ENCODE measurements around the gene RIN3.

Gene RIN3, protein sequence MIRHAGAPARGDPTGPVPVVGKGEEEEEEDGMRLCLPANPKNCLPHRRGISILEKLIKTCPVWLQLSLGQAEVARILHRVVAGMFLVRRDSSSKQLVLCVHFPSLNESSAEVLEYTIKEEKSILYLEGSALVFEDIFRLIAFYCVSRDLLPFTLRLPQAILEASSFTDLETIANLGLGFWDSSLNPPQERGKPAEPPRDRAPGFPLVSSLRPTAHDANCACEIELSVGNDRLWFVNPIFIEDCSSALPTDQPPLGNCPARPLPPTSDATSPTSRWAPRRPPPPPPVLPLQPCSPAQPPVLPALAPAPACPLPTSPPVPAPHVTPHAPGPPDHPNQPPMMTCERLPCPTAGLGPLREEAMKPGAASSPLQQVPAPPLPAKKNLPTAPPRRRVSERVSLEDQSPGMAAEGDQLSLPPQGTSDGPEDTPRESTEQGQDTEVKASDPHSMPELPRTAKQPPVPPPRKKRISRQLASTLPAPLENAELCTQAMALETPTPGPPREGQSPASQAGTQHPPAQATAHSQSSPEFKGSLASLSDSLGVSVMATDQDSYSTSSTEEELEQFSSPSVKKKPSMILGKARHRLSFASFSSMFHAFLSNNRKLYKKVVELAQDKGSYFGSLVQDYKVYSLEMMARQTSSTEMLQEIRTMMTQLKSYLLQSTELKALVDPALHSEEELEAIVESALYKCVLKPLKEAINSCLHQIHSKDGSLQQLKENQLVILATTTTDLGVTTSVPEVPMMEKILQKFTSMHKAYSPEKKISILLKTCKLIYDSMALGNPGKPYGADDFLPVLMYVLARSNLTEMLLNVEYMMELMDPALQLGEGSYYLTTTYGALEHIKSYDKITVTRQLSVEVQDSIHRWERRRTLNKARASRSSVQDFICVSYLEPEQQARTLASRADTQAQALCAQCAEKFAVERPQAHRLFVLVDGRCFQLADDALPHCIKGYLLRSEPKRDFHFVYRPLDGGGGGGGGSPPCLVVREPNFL

GRCh38 chr14:92513204-92513965 lies at the start of gene RIN3:
RIN3 (plus strand) TSS chr14:92513781; CDS start chr14:92513933, 152 bp downstream.
- DNase-seq (ENCODE audit: low read depth, low spot score) = peak; percentile 67
- TF ChIP-seq, protein P1, sequence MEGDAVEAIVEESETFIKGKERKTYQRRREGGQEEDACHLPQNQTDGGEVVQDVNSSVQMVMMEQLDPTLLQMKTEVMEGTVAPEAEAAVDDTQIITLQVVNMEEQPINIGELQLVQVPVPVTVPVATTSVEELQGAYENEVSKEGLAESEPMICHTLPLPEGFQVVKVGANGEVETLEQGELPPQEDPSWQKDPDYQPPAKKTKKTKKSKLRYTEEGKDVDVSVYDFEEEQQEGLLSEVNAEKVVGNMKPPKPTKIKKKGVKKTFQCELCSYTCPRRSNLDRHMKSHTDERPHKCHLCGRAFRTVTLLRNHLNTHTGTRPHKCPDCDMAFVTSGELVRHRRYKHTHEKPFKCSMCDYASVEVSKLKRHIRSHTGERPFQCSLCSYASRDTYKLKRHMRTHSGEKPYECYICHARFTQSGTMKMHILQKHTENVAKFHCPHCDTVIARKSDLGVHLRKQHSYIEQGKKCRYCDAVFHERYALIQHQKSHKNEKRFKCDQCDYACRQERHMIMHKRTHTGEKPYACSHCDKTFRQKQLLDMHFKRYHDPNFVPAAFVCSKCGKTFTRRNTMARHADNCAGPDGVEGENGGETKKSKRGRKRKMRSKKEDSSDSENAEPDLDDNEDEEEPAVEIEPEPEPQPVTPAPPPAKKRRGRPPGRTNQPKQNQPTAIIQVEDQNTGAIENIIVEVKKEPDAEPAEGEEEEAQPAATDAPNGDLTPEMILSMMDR (IDR thresholded peaks at IDR 0.05; ENCODE audit: low read depth, low read length) = no peak
- H3K4me3 ChIP-seq (ENCODE audit: low read depth, low read length) = peak within 1 kb of the TSS; percentile 68
- in situ Hi-C loops (cut with HindIII; ENCODE audit: low sequenced_read_pairs) = no loop called here

- DNase-seq (ENCODE audit: low read depth, low spot score) = no peak
- H3K4me3 ChIP-seq (ENCODE audit: low read depth, low read length) = no peak overlapping the region
- in situ Hi-C loops (cut with HindIII; ENCODE audit: low sequenced_read_pairs) = no loop called here
- TF ChIP-seq, protein P1 (IDR thresholded peaks at IDR 0.05; ENCODE audit: low read depth, low read length) = no peak
Observed at GRCh38 chr14:92464156-92464555, 49.4 kb upstream of the RIN3 start.

DNA sequence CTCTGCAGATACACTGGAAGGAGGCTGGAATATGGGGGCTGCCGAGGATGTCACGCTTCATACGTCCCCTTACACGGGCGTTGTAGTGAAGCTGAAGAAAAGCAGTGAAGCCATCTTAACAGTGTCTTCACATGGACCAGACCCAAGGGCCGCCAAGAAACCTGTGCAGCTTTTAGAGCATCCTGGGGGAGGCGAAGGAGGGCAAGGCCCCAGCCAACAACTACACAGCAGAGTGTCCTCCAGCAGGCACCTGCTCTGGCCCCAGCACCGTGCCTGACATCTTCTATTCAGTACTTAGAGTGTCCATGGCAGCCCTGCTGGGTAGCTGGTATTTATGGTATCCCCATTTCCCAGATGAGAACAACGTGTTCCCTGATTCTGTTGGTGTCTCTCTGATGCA lies 48.9 kb upstream of the RIN3 start:
- TF ChIP-seq, protein P1 (IDR thresholded peaks at IDR 0.05; ENCODE audit: low read depth, low read length) = no peak

GRCh38 chr14:92465353-92466055 lies 48.1 kb upstream of the RIN3 start:
- no peak overlapping the region for H3K4me3 ChIP-seq (ENCODE audit: low read depth, low read length)
- in situ Hi-C loops (cut with HindIII; ENCODE audit: low sequenced_read_pairs) = no loop called here
- no peak for DNase-seq (ENCODE audit: low read depth, low spot score)
- TF ChIP-seq, protein P1 (IDR thresholded peaks at IDR 0.05; ENCODE audit: low read depth, low read length) = no peak

More for the DNA sequence above, 48.9 kb upstream of the RIN3 start:
- no peak for DNase-seq (ENCODE audit: low read depth, low spot score)
- H3K4me3 ChIP-seq (ENCODE audit: low read depth, low read length) = no peak overlapping the region
- in situ Hi-C loops (cut with HindIII; ENCODE audit: low sequenced_read_pairs) = no loop called here

- DNase-seq (ENCODE audit: low read depth, low spot score) = no peak
- in situ Hi-C loops (cut with HindIII; ENCODE audit: low sequenced_read_pairs) = no loop called here
- H3K4me3 ChIP-seq (ENCODE audit: low read depth, low read length) = no peak overlapping the region
- TF ChIP-seq, protein P1 (IDR thresholded peaks at IDR 0.05; ENCODE audit: low read depth, low read length) = no peak
Observed at GRCh38 chr14:92466059-92466458, 47.5 kb upstream of the RIN3 start.
